Measurements from ENCODE around the gene KRT73. TPM values are rescaled to one million over a fixed set of nuclear protein-coding genes. Genes with fewer than 3 reads are reported as not detected.

KRT73 gene
- total and polyA plus RNA-seq, 9 of the 15 experiments (the other 6 are each of a cell fraction or from before 2014, with no cell fraction given), result 0.09 to 0.18 (median 0.13) TPM; not detected in 5

GRCh38 chr12:52615208-52615868, 3.0 kb downstream of the KRT73 start (continued):
- TF ChIP-seq PATZ1 (CRISPR knock-in tag; IDR thresholded peaks at IDR 0.05; ENCODE audit: borderline replicate concordance) (no peak), CCAR2 (IDR thresholded peaks at IDR 0.05; ENCODE audit: low read depth, low read length) (no peak), CTCFL (IDR thresholded peaks at IDR 0.05; ENCODE audit: borderline replicate concordance, insufficient read depth, low read depth, low read length, poor library complexity, severe bottlenecking) (no peak), NCOA6 (IDR thresholded peaks at IDR 0.05) (no peak), ZFP1 (CRISPR knock-in tag; IDR thresholded peaks at IDR 0.05) (no peak)
